Trophoblast cell (in vitro differentiated cells and primary cell): ENCODE results near the gene SHOX.
"Not testable (repeated sequence)": the region's sequence is repeated elsewhere in the genome, so short reads cannot be mapped to it uniquely, and the experiment has no call there.

Experiments
- DNase-seq, 2 donors: peaks; one replicate each; pipeline ENCODE4 v3.0.0-alpha.2; 2016
- H2AFZ ChIP-seq: 2 replicates; pipeline ENCODE4 v1.6.1; 2013; ENCODE audit warnings: low read length, moderate library complexity, mild to moderate bottlenecking; ENCODE audit not compliant: insufficient read depth, poor library complexity
- H2AK5ac ChIP-seq: 2 replicates; pipeline ENCODE4 v1.6.1; 2013; ENCODE audit warnings: mild to moderate bottlenecking, low read length
- H2BK120ac ChIP-seq: 2 replicates; pipeline ENCODE4 v1.6.1; 2013; ENCODE audit warnings: low read length, mild to moderate bottlenecking, moderate library complexity; ENCODE audit not compliant: insufficient read depth, poor library complexity
- H2BK12ac ChIP-seq: 2 replicates; pipeline ENCODE4 v1.6.1; 2013; ENCODE audit warnings: mild to moderate bottlenecking, low read length, moderate library complexity
- H2BK5ac ChIP-seq: 2 replicates; pipeline ENCODE4 v1.6.1; 2013; ENCODE audit warnings: low read length, low read depth, moderate library complexity, mild to moderate bottlenecking; ENCODE audit not compliant: poor library complexity
- H3K14ac ChIP-seq: 2 replicates; pipeline ENCODE4 v1.6.1; 2013; ENCODE audit warnings: mild to moderate bottlenecking, low read length
- H3K18ac ChIP-seq: 2 replicates; pipeline ENCODE4 v1.6.1; 2013; ENCODE audit warnings: mild to moderate bottlenecking, low read length
- H3K23ac ChIP-seq: 2 replicates; pipeline ENCODE4 v1.6.1; 2013; ENCODE audit warnings: low read length
- H3K27ac ChIP-seq: 2 replicates; pipeline ENCODE4 v1.5.1; 2013; ENCODE audit warnings: low read depth, mild to moderate bottlenecking, inconsistent platforms, low read length, moderate library complexity
- H3K27me3 ChIP-seq: 2 replicates; pipeline ENCODE4 v1.6.1; 2013; ENCODE audit warnings: inconsistent platforms, mild to moderate bottlenecking, low read length, moderate library complexity; ENCODE audit not compliant: insufficient read depth
- H3K36me3 ChIP-seq, 2 experiments: 1 replicate in 1 of 2; 2 replicates in 1 of 2; pipeline ENCODE4 v1.6.1; 2013; ENCODE audit warnings: low read length in 2 of 2, mild to moderate bottlenecking in 2 of 2, moderate library complexity in 1 of 2; ENCODE audit not compliant: insufficient read depth in 2 of 2, control insufficient read depth in 1 of 2
- H3K4ac ChIP-seq: 2 replicates; pipeline ENCODE4 v1.6.1; 2013; ENCODE audit warnings: low read depth, mild to moderate bottlenecking, low read length, moderate library complexity
- H3K4me1 ChIP-seq, 2 experiments: 1 replicate in 1 of 2; 2 replicates in 1 of 2; pipeline ENCODE4 v1.6.1; 2013; ENCODE audit warnings: low read length in 2 of 2, mild to moderate bottlenecking in 2 of 2, moderate library complexity in 1 of 2; ENCODE audit not compliant: insufficient read depth in 2 of 2, control insufficient read depth in 1 of 2
- H3K4me2 ChIP-seq: 2 replicates; pipeline ENCODE4 v1.6.1; 2013; ENCODE audit warnings: inconsistent platforms, mild to moderate bottlenecking, low read length, moderate library complexity
- H3K4me3 ChIP-seq: 2 replicates; pipeline ENCODE4 v1.5.1; 2013; ENCODE audit warnings: mild to moderate bottlenecking, low read depth, low read length, inconsistent platforms
- H3K79me1 ChIP-seq: one replicate; pipeline ENCODE4 v1.6.1; 2013; ENCODE audit warnings: low read length
- H3K79me2 ChIP-seq: 2 replicates; pipeline ENCODE4 v1.6.1; 2013; ENCODE audit warnings: low read length, mild to moderate bottlenecking; ENCODE audit not compliant: control insufficient read depth, insufficient read depth, poor library complexity
- H3K9ac ChIP-seq: 2 replicates; pipeline ENCODE4 v1.6.1; 2013; ENCODE audit warnings: mild to moderate bottlenecking, low read length
- H3K9me3 ChIP-seq: 2 replicates; pipeline ENCODE4 v1.6.1; 2013; ENCODE audit warnings: low read depth, mild to moderate bottlenecking, control low read depth, inconsistent platforms, low read length; ENCODE audit not compliant: insufficient read depth
- H4K12ac ChIP-seq: 2 replicates; pipeline ENCODE4 v1.6.1; 2013; ENCODE audit warnings: low read depth, mild to moderate bottlenecking, low read length, moderate library complexity
- H4K8ac ChIP-seq: 2 replicates; pipeline ENCODE4 v1.6.1; 2013; ENCODE audit warnings: low read depth, mild to moderate bottlenecking, low read length, moderate library complexity
- H4K91ac ChIP-seq: one replicate; pipeline ENCODE4 v1.6.1; 2013; ENCODE audit warnings: low read depth, mild to moderate bottlenecking, low read length, moderate library complexity
- WGBS: extraction: QIAGEN DNeasy Blood & Tissue Kit; methylation state at CpG from one replicate; pipeline ENCODE4 v1.1.7; 2013; ENCODE audit warnings: missing lambda C conversion rate; ENCODE audit not compliant: insufficient read length, insufficient coverage; ENCODE audit errors: extremely low coverage; 5-methylcytosine and 5-hydroxymethylcytosine counted together

SHOX gene

DNA sequence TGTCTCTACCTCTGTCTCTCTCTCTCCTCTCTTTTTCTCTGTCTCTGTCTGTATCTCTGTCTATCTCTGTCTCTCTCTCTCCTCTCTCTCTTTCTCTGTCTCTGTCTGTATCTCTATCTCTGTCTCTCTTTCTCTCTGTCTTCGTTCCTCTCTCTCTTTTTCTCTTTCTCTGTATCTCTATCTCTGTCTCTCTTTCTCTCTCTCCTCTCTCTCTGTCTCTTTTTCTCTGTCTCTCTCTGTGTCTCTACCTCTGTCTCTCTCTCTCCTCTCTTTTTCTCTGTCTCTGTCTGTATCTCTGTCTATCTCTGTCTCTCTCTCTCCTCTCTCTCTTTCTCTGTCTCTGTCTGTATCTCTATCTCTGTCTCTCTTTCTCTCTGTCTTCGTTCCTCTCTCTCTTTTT, 4.5 kb upstream of the SHOX start:
- not testable (repeated sequence) for H3K9me3 ChIP-seq, H3K4me1 ChIP-seq, H2BK120ac ChIP-seq, H4K8ac ChIP-seq, H3K9ac ChIP-seq, H2AFZ ChIP-seq, H3K27ac ChIP-seq, H3K18ac ChIP-seq, H3K79me2 ChIP-seq, H2AK5ac ChIP-seq, H4K91ac ChIP-seq, H3K36me3 ChIP-seq, H3K4me3 ChIP-seq, H3K79me1 ChIP-seq, H2BK12ac ChIP-seq, H4K12ac ChIP-seq, H3K23ac ChIP-seq, H2BK5ac ChIP-seq, H3K14ac ChIP-seq, DNase-seq, H3K4ac ChIP-seq, H3K4me2 ChIP-seq
- no CpG with 5 or more reads among the region's 2 CpGs for WGBS
- peaks cover 49% of the 10 kb centered on the region for H3K27me3 ChIP-seq

DNA sequence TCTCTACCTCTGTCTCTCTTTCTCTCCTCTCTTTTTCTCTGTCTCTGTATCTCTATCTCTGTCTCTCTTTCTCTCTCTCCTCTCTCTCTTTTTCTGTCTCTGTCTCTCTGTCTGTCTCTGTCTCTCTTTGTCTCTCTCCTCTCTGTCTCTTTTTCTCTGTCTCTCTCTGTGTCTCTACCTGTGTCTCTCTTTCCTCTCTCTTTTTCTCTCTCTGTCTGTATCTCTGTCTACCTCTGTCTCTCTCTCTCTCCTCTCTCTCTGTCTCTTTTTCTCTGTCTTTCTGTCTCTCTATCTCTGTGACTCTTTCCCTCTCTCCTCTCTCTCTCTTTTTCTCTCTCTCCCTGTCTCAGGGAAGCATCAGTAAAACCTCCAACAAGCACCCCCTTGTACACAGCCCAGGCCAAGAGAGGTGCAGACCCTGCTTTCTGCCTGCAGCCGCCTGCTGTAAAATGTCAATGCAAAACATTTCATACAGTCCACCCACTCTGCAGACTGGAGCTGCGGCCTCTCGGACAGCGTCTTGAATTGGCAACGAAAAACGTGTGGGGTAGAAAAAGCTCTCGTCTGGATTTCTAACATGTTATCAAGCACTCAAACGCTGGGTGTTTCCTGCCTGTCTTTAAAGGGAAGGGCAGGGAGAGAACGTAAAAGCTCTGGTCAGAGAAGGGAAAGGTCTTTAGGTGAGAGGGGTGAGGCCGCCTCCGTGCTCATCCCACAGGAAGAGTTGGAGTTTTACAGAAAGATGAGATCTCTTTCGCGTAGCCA, 3.7 kb upstream of the SHOX start:
- no peak overlapping the region for H2BK120ac ChIP-seq
- no peak overlapping the region for H3K14ac ChIP-seq
- no peaks in the 10 kb centered on the region for H3K36me3 ChIP-seq
- H3K27ac ChIP-seq: no peak overlapping the region
- no peak overlapping the region for H3K4ac ChIP-seq
- DNase-seq: no peak
- no peak overlapping the region for H2AFZ ChIP-seq
- no peak overlapping the region for H2BK5ac ChIP-seq
- no peak overlapping the region for H3K23ac ChIP-seq
- no peak overlapping the region for H4K91ac ChIP-seq
- H3K27me3 ChIP-seq: peaks cover 54% of the 10 kb centered on the region
- H3K4me3 ChIP-seq: no peak overlapping the region
- no peaks in the 10 kb centered on the region for H3K79me1 ChIP-seq
- H4K8ac ChIP-seq: no peak overlapping the region
- no peak overlapping the region for H2AK5ac ChIP-seq
- peaks cover 4% of the 10 kb centered on the region for H3K9me3 ChIP-seq
- no peak overlapping the region for H2BK12ac ChIP-seq
- no peak overlapping the region for H3K4me2 ChIP-seq
- WGBS: no CpG with 5 or more reads among the region's 13 CpGs
- H3K9ac ChIP-seq: no peak overlapping the region
- no peak overlapping the region for H3K18ac ChIP-seq
- no peaks in the 10 kb centered on the region for H3K79me2 ChIP-seq
- H4K12ac ChIP-seq: no peak overlapping the region
- no peaks in the 10 kb centered on the region for H3K4me1 ChIP-seq

DNA sequence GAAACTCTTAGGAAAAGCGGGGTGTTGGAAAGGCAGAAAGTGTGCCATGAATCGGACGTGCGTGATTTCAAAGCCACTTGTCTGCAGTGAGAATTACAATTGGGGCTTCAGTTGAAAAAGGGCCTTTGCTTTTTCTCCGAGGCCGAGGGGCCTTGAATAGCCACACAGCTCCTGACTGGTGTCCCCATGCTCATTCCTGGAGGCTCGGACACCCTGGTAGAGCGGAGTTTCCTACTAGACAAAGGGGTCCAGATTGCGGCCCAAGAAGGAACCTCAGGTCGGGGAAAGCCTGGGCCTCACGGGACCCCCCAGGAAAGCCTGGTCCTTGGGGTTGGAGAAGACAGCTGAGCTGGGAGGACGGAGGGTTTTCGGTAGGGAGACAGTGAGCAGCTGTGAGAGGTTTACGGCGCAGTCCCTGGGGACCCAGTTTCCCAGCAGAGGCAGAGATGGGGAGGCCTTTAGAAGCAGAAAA, 3.0 kb upstream of the SHOX start:
- no CpG with 5 or more reads among the region's 15 CpGs for WGBS
- no peak for DNase-seq
- H4K91ac ChIP-seq: no peak overlapping the region

DNA sequence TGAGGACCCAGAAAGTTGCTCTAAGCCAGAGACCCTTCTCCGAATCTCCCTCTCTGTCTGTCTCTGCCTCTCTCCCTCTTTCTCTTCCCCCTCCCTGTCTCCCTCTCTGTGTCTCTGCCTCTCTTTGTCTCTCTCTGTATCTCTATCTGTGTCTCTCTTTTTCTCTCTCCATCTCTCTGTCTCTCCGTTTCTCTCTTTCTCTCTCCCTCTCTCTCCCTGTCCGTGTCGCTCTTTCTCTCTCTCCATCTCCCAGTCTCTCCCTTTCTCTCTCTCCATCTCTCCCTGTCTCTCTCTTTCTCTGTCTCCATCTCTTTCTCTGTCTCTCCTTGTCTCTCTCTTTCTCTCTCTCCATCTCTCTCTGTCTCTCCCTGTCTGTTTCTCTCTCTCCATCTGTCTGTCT, 2.6 kb upstream of the SHOX start:
- Histone ChIP-seq H2AFZ (no peak overlapping the region), H2BK12ac (no peak overlapping the region), H3K14ac (no peak overlapping the region), H3K4me1 (no peaks in the 10 kb centered on the region), H3K18ac (no peak overlapping the region), H3K79me1 (no peaks in the 10 kb centered on the region), H2BK5ac (no peak overlapping the region), H3K36me3 (no peaks in the 10 kb centered on the region), H3K9ac (no peak overlapping the region), H2BK120ac (no peak overlapping the region), H3K4ac (no peak overlapping the region), H4K91ac (no peak overlapping the region), H3K9me3 (peaks cover 4% of the 10 kb centered on the region), H3K4me2 (no peak overlapping the region), H2AK5ac (no peak overlapping the region), H4K8ac (no peak overlapping the region), H3K23ac (no peak overlapping the region), H3K27me3 (peaks cover 64% of the 10 kb centered on the region), H3K27ac (no peak overlapping the region), H3K4me3 (no peak overlapping the region), H4K12ac (no peak overlapping the region), H3K79me2 (no peaks in the 10 kb centered on the region)
- DNase-seq: no peak
- WGBS: no CpG with 5 or more reads among the region's 4 CpGs

More for the DNA sequence above, 3.0 kb upstream of the SHOX start:
- no peak overlapping the region for H4K12ac ChIP-seq
- H2BK5ac ChIP-seq: no peak overlapping the region
- H3K9ac ChIP-seq: no peak overlapping the region
- no peak overlapping the region for H3K23ac ChIP-seq
- H3K4me2 ChIP-seq: no peak overlapping the region
- H3K4ac ChIP-seq: no peak overlapping the region
- no peak overlapping the region for H2BK120ac ChIP-seq
- H2AK5ac ChIP-seq: no peak overlapping the region
- H3K36me3 ChIP-seq: no peaks in the 10 kb centered on the region
- no peak overlapping the region for H2BK12ac ChIP-seq
- peaks cover 59% of the 10 kb centered on the region for H3K27me3 ChIP-seq
- no peaks in the 10 kb centered on the region for H3K4me1 ChIP-seq
- no peak overlapping the region for H4K8ac ChIP-seq
- H3K4me3 ChIP-seq: no peak overlapping the region
- H3K14ac ChIP-seq: no peak overlapping the region
- H2AFZ ChIP-seq: no peak overlapping the region
- H3K27ac ChIP-seq: no peak overlapping the region
- H3K79me2 ChIP-seq: no peaks in the 10 kb centered on the region
- H3K79me1 ChIP-seq: no peaks in the 10 kb centered on the region
- H3K9me3 ChIP-seq: peaks cover 4% of the 10 kb centered on the region
- no peak overlapping the region for H3K18ac ChIP-seq
